Activated gamma-delta T cell treated with Interleukin-2 at 50 U/mL for 16 hours (primary cell): ENCODE results near the gene LUZP2.

Source experiments
- DNase-seq: peaks from one replicate; pipeline ENCODE4 v3.0.0-alpha.2; 2020

Gene LUZP2

GRCh38 chr11:24572376-24572775, 75.5 kb downstream of the LUZP2 start:
- DNase-seq: no peak

- DNase-seq: no peak
Observed at GRCh38 chr11:24574461-24574860, 77.6 kb downstream of the LUZP2 start.

GRCh38 chr11:24575392-24575791, 78.5 kb downstream of the LUZP2 start:
- DNase-seq: no peak

GRCh38 chr11:24585192-24585591, 88.3 kb downstream of the LUZP2 start:
- DNase-seq: no peak

- DNase-seq: no peak
Observed at GRCh38 chr11:24587635-24588034, 90.8 kb downstream of the LUZP2 start.

- no peak for DNase-seq
Observed at GRCh38 chr11:24588081-24588480, 91.2 kb downstream of the LUZP2 start.

- no peak for DNase-seq
Observed at GRCh38 chr11:24589064-24589463, 92.2 kb downstream of the LUZP2 start.

- no peak for DNase-seq
Observed at GRCh38 chr11:24591283-24591682, 94.4 kb downstream of the LUZP2 start.

- DNase-seq: no peak
Observed at GRCh38 chr11:24592360-24592759, 95.5 kb downstream of the LUZP2 start.

- no peak for DNase-seq
Observed at GRCh38 chr11:24593332-24593731, 96.5 kb downstream of the LUZP2 start.

- DNase-seq: no peak
Observed at GRCh38 chr11:24594401-24594800, 97.5 kb downstream of the LUZP2 start.

- no peak for DNase-seq
Observed at GRCh38 chr11:24598641-24599040, 101.8 kb downstream of the LUZP2 start.

GRCh38 chr11:24609192-24610119, 112.6 kb downstream of the LUZP2 start:
- no peak for DNase-seq

- DNase-seq: no peak
Observed at GRCh38 chr11:24615451-24616160, 118.8 kb downstream of the LUZP2 start.

- no peak for DNase-seq
Observed at GRCh38 chr11:24617856-24618255, 121.0 kb downstream of the LUZP2 start.

GRCh38 chr11:24619900-24620299, 123.0 kb downstream of the LUZP2 start:
- DNase-seq: no peak

GRCh38 chr11:24622262-24622661, 125.4 kb downstream of the LUZP2 start:
- no peak for DNase-seq

GRCh38 chr11:24623121-24623520, 126.3 kb downstream of the LUZP2 start:
- DNase-seq: no peak

- no peak for DNase-seq
Observed at GRCh38 chr11:24624432-24624831, 127.6 kb downstream of the LUZP2 start.

- DNase-seq: no peak
Observed at GRCh38 chr11:24625975-24626374, 129.1 kb downstream of the LUZP2 start.

GRCh38 chr11:24628224-24628776, 131.4 kb downstream of the LUZP2 start:
- DNase-seq: no peak

- DNase-seq: no peak
Observed at GRCh38 chr11:24634606-24635160, 137.8 kb downstream of the LUZP2 start.

GRCh38 chr11:24635588-24636290, 138.9 kb downstream of the LUZP2 start:
- no peak for DNase-seq
